Ammon's horn (tissue), 1 donor: Measurements from ENCODE around the gene ASPM.
"Not testable (repeated sequence)": the region's sequence is repeated elsewhere in the genome, so short reads cannot be mapped to it uniquely, and the experiment has no call there.

Experiments used
- DNase-seq: peaks from one replicate; pipeline ENCODE4 v3.0.0-alpha.2; 2016; ENCODE audit warnings: low spot score

ASPM gene

GRCh38 chr1:197145446-197146024 lies 934 bp downstream of the ASPM start:
- no peak for DNase-seq

DNA sequence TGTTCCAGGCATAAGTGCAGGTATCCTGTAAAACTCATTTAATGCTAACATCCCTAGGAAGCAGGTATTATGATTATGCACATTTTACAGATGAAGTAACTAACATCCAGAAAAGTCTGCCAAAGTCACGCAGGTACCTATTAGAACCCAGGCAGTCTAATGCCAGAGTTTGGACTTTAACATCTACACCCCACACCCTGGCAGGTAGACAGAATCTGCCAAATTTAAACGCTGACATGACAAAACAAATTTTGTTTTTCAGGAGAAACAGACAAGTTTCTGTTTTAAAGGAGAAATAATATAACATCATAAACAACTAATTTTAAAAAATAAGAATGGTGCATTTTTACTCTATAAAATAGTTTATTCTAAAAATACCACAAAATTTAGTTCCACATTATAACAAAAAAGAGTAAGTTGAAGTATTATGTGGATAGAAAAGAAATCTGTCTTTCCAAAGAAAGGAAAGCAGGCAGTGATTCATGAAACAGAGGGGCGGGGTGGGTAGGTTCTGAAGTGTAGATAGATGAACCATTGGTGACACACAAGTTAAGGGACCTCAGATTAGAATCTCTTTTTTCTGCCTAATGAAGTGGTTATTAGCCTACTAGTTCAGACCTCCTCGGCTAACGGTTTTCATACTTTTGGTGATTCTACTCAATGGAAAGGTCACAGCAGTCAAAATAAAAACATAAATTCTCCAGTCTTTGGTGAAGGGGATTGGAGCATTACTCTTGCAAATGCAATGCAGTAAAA lies 1.7 kb downstream of the ASPM start:
- no peak for DNase-seq

GRCh38 chr1:197143276-197143675 lies 3.2 kb downstream of the ASPM start:
- DNase-seq, result no peak

DNA sequence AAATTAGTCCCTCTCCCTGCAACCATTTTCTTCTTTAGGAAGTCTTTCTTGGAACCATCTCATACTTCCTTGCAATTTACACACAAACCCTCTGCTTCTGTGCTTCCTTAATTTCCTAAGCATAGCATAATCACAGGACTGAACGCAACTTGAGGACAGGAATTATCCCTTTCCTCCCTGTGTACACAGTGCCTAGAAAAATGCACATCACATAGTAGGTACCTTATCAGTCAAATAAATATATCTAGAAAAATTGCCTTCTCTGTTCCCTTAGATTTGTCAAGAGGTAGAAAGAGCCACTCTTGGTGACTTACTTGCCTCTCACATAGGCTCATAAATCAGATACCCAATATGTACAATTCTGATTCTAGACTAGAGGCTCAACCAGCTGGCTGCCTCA lies 4.9 kb downstream of the ASPM start:
- no peak for DNase-seq

GRCh38 chr1:197140121-197140520 lies 6.3 kb downstream of the ASPM start:
- no peak for DNase-seq

DNA sequence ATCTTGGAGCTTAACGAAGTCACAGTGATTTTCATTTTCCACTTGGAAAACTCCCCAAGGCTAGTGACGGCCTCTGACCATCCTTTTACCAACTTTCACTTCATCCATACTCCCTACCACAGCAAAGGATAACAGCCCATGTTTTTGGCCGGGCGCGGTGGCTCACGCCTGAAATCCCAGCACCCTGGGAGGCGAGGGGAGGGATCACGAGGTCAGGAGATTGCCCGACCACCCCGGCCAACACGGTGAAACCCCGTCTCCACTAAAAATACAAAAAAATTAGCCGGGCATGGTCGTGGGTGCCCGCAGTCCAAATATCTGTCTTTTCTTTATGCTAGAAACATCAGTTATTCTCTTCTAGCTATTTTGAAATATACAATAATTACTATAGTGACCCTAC lies 7.3 kb downstream of the ASPM start:
- no peak for DNase-seq

DNA sequence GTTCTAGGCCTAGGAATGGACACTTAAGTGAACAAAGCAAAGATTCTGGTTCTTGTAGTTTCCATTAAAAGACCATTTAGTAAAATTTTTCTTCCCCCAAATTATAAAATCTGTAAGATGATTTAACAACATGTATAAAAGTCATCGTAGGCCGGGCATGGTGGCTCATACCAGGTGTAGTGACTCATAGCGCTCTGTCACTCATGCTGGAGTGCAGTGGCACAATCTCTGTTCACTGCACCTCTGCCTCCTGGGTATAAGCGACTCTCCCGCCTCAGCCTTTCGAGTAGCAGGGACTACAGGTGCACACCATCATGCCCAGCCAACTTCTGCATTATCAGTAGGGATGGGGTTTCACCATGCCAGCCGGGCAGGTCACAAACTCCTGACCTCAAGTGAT lies 9.1 kb downstream of the ASPM start:
- no peak for DNase-seq

- DNase-seq, result no peak
These were observed 15.7 kb downstream of the ASPM start for GRCh38 chr1:197130677-197131304.

- DNase-seq, result no peak
These were observed 16.8 kb downstream of the ASPM start for GRCh38 chr1:197129698-197130097.

DNA sequence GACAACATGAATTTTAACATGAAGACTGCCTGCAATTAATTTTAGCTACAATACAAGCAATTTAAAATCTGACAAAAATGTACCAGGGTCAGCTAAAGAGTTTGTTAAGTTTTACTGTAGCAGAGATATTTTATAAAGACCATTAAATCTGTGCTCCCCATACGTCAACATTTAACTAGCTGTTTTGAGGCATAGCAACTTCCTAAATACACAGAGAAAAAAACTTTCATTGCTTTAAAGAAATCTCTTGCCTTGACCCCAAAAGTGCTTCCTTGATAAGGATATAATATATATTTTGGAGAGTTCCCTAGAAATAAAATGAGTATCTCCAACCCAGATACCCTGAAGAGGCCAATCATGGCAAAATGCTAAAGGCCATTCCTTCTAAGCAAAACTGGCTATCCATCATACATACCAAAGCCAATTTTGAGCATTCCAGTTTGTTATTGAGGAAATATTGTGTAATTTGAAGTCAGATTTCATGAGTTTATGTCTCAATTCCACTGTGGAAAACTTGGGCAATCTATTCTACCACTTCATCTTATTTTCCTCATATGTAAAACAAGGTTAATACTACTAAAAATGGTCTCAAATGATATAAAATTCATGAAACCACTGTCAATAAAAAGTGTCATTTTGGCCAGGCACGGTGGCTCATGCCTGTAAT lies 19.1 kb downstream of the ASPM start:
- DNase-seq, result no peak

DNA sequence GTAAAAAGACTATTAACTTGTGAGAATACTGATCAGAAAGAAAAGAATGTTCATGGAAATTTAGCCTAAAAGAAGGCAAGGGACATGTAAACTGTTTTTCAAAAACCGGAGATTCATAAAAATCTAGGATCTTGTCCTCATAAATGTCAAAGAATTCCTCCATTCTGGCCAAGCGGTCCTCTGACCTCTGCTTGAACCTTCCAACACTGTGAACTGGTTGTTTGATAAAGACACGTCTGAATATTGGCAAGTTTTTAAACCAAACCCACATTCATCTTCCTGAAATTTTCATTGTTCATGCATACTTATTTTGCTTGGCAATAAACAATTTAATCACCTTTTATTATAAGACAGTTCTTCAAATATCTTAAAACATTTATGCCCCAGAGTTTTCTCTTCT lies 19.8 kb downstream of the ASPM start:
- DNase-seq, result no peak

GRCh38 chr1:197124376-197124775 lies 22.1 kb downstream of the ASPM start:
- DNase-seq, result no peak

- DNase-seq, result no peak
These were observed 30.3 kb downstream of the ASPM start for GRCh38 chr1:197116156-197116555.

DNA sequence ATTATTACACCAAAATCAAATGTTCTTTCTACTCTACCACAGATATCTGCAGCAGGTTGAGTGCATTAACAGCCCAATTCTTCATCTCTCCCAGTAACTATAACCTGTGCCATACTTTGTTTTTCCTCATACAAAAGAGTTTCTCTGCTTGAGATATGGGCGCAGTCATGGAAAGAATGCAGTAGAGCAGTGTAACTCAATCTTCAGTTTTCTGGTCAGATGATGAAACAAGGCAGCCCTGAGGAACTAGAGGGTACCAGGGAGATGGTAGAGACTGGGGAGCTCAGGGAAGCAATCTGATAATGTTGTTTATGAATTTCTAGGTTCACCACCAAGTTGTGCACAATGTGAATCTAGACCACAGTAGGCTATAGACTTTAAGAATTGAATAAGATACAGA lies 39.6 kb downstream of the ASPM start:
- no peak for DNase-seq

GRCh38 chr1:197103300-197103699 lies 43.2 kb downstream of the ASPM start:
- DNase-seq, result no peak

DNA sequence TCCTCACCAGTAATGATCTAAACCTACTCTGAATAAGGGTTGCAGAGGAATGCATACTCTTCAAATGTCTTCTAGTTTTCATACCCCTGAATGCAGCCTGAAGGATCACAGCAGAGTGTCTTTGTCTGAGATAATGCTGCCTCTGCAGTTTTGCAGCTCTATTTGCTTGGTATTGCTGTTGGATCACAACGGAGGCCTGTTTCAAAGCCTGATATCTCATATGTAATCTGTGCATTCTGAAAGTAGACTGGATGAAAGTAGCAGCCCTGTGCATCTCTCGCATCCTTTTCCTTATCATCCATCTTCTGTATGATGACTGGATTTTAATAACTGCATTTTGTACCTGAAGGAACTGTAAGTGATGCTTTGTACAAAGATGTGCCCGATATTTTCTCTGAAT lies 44.5 kb downstream of the ASPM start:
- DNase-seq, result no peak

- DNase-seq, result no peak
These were observed 45.8 kb downstream of the ASPM start for GRCh38 chr1:197100677-197101076.

DNA sequence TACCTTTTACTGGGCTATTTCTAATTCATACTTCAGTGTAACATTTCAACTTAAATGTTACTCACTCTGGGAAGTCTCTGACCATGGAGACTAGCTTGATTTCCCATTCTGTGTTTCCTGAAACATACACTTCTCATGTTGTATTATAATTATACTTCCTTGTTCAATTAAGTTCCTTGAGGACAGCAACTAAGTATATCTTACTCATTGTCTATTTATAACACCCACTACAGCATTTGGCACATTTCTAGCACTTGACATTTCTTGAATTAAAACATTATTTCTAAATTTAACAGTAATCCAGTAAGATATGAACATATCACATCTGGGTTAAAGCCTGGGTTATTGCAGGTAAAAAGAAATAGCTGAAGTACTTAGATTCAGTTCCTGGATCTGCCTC lies 47.0 kb downstream of the ASPM start:
- DNase-seq, result no peak

GRCh38 chr1:197096971-197097370 lies 49.5 kb downstream of the ASPM start:
- not testable (repeated sequence) for DNase-seq

GRCh38 chr1:197096137-197096536 lies 50.3 kb downstream of the ASPM start:
- DNase-seq, result no peak

DNA sequence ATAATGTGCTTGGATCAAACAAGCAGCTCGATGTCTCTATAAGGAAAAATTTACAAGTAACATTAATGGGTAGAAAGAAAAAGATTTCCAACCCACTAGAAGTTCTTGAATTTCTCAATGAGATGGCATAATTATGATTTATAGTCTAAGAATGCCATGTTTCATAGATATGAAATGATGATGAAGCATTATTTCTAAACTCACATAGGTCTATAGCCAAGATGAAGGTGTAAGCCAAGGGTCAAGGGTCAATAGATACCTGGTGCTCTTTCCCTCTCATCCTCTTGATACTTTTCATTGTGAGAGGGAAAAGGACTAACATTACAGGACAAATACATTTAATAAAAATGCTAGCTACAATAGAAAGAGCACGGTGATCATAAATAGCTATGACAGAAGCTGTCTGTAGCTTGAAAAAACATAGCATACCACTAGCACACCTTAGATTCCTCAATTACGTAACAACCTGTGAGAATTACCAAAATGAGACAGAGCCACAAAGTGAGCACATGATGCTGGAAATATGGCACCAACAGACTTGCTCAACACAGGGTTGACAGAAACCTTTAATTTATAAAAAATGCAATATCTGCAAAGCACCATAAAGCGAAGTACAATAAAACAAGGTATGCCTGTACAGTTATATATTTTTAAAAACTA lies 53.1 kb downstream of the ASPM start:
- no peak for DNase-seq

DNA sequence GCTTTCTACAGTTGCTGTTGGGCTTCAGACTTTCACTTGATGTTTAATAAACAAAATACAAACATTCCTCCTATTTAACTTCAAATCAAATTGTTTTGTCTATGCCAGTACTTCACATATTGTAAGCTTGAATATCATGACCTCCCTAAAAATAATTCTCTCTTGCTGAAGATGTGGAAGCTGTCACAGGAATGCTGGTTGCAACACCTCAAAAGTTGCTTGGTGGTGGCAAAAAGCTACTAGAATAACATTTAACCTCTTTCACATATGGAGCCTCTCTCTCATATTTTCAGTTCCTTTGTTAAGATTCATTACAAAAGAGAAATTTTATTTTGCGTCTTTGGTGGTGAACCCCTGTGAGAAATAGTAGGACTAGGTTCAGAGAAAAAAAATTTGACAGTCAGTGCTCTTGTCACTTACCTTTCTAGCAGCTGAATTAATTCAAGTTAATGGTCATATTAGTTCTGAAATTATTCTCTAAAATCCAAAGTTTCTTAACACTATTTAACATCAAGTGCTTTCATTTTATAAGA lies 53.9 kb downstream of the ASPM start:
- no peak for DNase-seq
